Dedifferentiated amniotic fluid mesenchymal stem cell (primary cell): Measurements from ENCODE around the gene IFI16.
"Not testable (repeated sequence)": the region's sequence is repeated elsewhere in the genome, so short reads cannot be mapped to it uniquely, and the experiment has no call there.

Source experiments
- DNase-seq: peaks from one replicate; pipeline ENCODE4 v3.0.0-alpha.2; 2016; ENCODE audit errors: extremely low spot score

Gene IFI16

GRCh38 chr1:159009704-159010361 is at the start of gene IFI16:
TSS of gene IFI16 (plus strand) at chr1:159009907. CDS start at chr1:159014681, 4,774 bp downstream.
- DNase-seq: peak; percentile 92

- no peak for DNase-seq
Observed at GRCh38 chr1:158961178-158961577, 48.5 kb upstream of the IFI16 start.

GRCh38 chr1:158962983-158963382 is 46.7 kb upstream of the IFI16 start:
- no peak for DNase-seq

GRCh38 chr1:158969166-158969565 is 40.5 kb upstream of the IFI16 start:
- DNase-seq: no peak

GRCh38 chr1:158969855-158970254 is 39.9 kb upstream of the IFI16 start:
- no peak for DNase-seq

- no peak for DNase-seq
Observed at GRCh38 chr1:158972841-158973240, 36.9 kb upstream of the IFI16 start.

GRCh38 chr1:158976219-158976618 is 33.5 kb upstream of the IFI16 start:
- DNase-seq: no peak

GRCh38 chr1:158978730-158979129 is 31.0 kb upstream of the IFI16 start:
- DNase-seq: no peak

- peak; percentile 47 for DNase-seq
Observed at GRCh38 chr1:158979229-158979628, 30.5 kb upstream of the IFI16 start.

GRCh38 chr1:158983235-158983634 is 26.5 kb upstream of the IFI16 start:
- no peak for DNase-seq

GRCh38 chr1:158984386-158984785 is 25.3 kb upstream of the IFI16 start:
- no peak for DNase-seq

GRCh38 chr1:158989424-158989823 is 20.3 kb upstream of the IFI16 start:
- no peak for DNase-seq

GRCh38 chr1:158992787-158993312 is 16.9 kb upstream of the IFI16 start:
- DNase-seq: no peak

- no peak for DNase-seq
Observed at GRCh38 chr1:158996998-158997397, 12.7 kb upstream of the IFI16 start.

- DNase-seq: no peak
Observed at GRCh38 chr1:158998037-158998780, 11.5 kb upstream of the IFI16 start.

- DNase-seq: peak; percentile 67
Observed at GRCh38 chr1:158998781-158999161, 10.9 kb upstream of the IFI16 start.

GRCh38 chr1:158999316-159000069 is 10.2 kb upstream of the IFI16 start:
- peak; percentile 72 for DNase-seq

- DNase-seq: peak; percentile 21
Observed at GRCh38 chr1:159000070-159000409, 9.7 kb upstream of the IFI16 start.

GRCh38 chr1:159000625-159001024 is 9.1 kb upstream of the IFI16 start:
- peak; percentile 91 for DNase-seq

- no peak for DNase-seq
Observed at GRCh38 chr1:159005161-159005560, 4.5 kb upstream of the IFI16 start.

- DNase-seq: no peak
Observed at GRCh38 chr1:159005676-159006075, 4.0 kb upstream of the IFI16 start.

- not testable (repeated sequence) for DNase-seq
Observed at GRCh38 chr1:159006210-159006807, 3.4 kb upstream of the IFI16 start.
